H1 (cell line): Measurements from ENCODE around the gene PIK3R5. TPM values are rescaled to one million over a fixed set of nuclear protein-coding genes. Genes with fewer than 3 reads are reported as not detected.

ENCODE experiments used
- CTCF ChIA-PET: fragments of 300-600 bp; sonication (Branson Sonifier 250); formaldehyde crosslinking; loops from one replicate; lab custom pipeline; 2021; ENCODE audit not compliant: partially characterized antibody; lab: Charles Lee
- POLR2A ChIA-PET: fragments of 300-600 bp; sonication (Branson Sonifier 250); formaldehyde crosslinking; loops from one replicate; lab custom pipeline; 2021; ENCODE audit warnings: inconsistent platforms; ENCODE audit not compliant: partially characterized antibody; lab: Charles Lee
- DNase-seq, 2 experiments: peaks; one replicate each; pipeline versions ENCODE4 v3.0.0 to v3.0.0-alpha.2; 2010 to 2022; ENCODE audit warnings: low spot score in 2 of 2, low read depth in 1 of 2, mixed read lengths in 1 of 2
- FAIRE-seq: peaks from 2 replicates; lab custom pipeline; 2011; peaks lifted over from hg19 to GRCh38; lab: Jason Lieb, UNC
- H2AFZ ChIP-seq: 2 replicates; pipeline ENCODE4 v1.8.1; 2012; ENCODE audit warnings: low read length, inconsistent platforms
- H2AK5ac ChIP-seq: 2 replicates; pipeline ENCODE4 v1.6.1; 2013; ENCODE audit warnings: low read depth, low read length
- H2BK120ac ChIP-seq: replicated peaks from 2 replicates; pipeline ENCODE3; 2013; ENCODE audit warnings: low read depth, low read length, inconsistent platforms
- H2BK12ac ChIP-seq: 2 replicates; pipeline ENCODE4 v1.6.1; 2013; ENCODE audit warnings: low read depth, low read length
- H2BK15ac ChIP-seq: 2 replicates; pipeline ENCODE4 v1.6.1; 2013; ENCODE audit warnings: low read length
- H2BK20ac ChIP-seq: 2 replicates; pipeline ENCODE4 v1.6.1; 2013; ENCODE audit warnings: low read length
- H2BK5ac ChIP-seq: 2 replicates; pipeline ENCODE4 v1.6.1; 2013; ENCODE audit warnings: low read depth, low read length
- H3K14ac ChIP-seq: 2 replicates; pipeline ENCODE4 v1.6.1; 2013; ENCODE audit warnings: inconsistent platforms; ENCODE audit not compliant: insufficient read length
- H3K18ac ChIP-seq: 2 replicates; pipeline ENCODE4 v1.6.1; 2013; ENCODE audit warnings: low read length; ENCODE audit errors: extremely low read depth
- H3K23ac ChIP-seq: 2 replicates; pipeline ENCODE4 v1.6.1; 2013; ENCODE audit warnings: inconsistent platforms; ENCODE audit not compliant: insufficient read length
- H3K23me2 ChIP-seq: 2 replicates; pipeline ENCODE4 v1.6.1; 2013; ENCODE audit warnings: low read depth, low read length
- H3K27ac ChIP-seq: 2 replicates; pipeline ENCODE4 v1.6.1; 2011; ENCODE audit warnings: low read depth, low read length, inconsistent platforms
- H3K27me3 ChIP-seq, 4 experiments: replicated peaks in 1 of 4; 1 replicate in 1 of 4; 2 replicates in 3 of 4; pipeline versions ENCODE4 v1.6.1 to v1.8.1; 2011 to 2013; ENCODE audit warnings: low read length in 3 of 4, mild to moderate bottlenecking in 3 of 4, inconsistent platforms in 2 of 4, mixed read lengths in 2 of 4, moderate library complexity in 1 of 4; ENCODE audit not compliant: control insufficient read depth in 3 of 4, insufficient read depth in 3 of 4; ENCODE audit errors: extremely low read depth in 1 of 4
- H3K36me3 ChIP-seq, 4 experiments: 2 replicates each; pipeline versions ENCODE4 v1.6.1 to v1.8.1; 2011 to 2013; ENCODE audit warnings: mild to moderate bottlenecking in 4 of 4, low read length in 3 of 4, moderate library complexity in 2 of 4, control low read depth in 1 of 4, inconsistent platforms in 1 of 4; ENCODE audit not compliant: insufficient read depth in 4 of 4, control insufficient read depth in 2 of 4
- H3K4ac ChIP-seq: replicated peaks from 2 replicates; pipeline ENCODE3; 2013; ENCODE audit warnings: low read length, low read depth, mixed read lengths, inconsistent platforms; ENCODE audit not compliant: insufficient read length
- H3K4me1 ChIP-seq, 4 experiments: replicated peaks in 1 of 4; 1 replicate in 1 of 4; 2 replicates in 3 of 4; pipeline versions ENCODE4 v1.6.1 to v1.8.1; 2011 to 2013; ENCODE audit warnings: low read length in 3 of 4, inconsistent platforms in 2 of 4, mixed read lengths in 1 of 4; ENCODE audit not compliant: insufficient read depth in 4 of 4, control insufficient read depth in 3 of 4
- H3K4me2 ChIP-seq, 2 experiments: 2 replicates each; pipeline versions ENCODE4 v1.6.1 to v1.8.1; 2011 to 2013; ENCODE audit warnings: low read depth in 2 of 2, low read length in 2 of 2, control low read depth in 1 of 2, inconsistent platforms in 1 of 2, mild to moderate bottlenecking in 1 of 2; ENCODE audit not compliant: insufficient read depth in 1 of 2
- H3K4me3 ChIP-seq, 4 experiments: fragments of 200-600, 300-600 bp in 1 of 4; sonication (generic), shearing (Covaris generic), sonication (Bioruptor Twin) in 1 of 4; 2 replicates each; pipeline versions ENCODE4 v1.5.1 to v1.8.1; 2011 to 2016; ENCODE audit warnings: low read length in 4 of 4, low read depth in 3 of 4, control low read depth in 2 of 4, inconsistent platforms in 2 of 4, mild to moderate bottlenecking in 2 of 4, mixed read lengths in 1 of 4, moderate library complexity in 1 of 4; ENCODE audit not compliant: insufficient read depth in 2 of 4; ENCODE audit errors: extremely low read depth in 1 of 4
- H3K56ac ChIP-seq: replicated peaks from 2 replicates; pipeline ENCODE3; 2013; ENCODE audit warnings: low read depth, mild to moderate bottlenecking, mixed read lengths, low read length, inconsistent platforms; ENCODE audit not compliant: insufficient read length
- H3K79me1 ChIP-seq: 2 replicates; pipeline ENCODE4 v1.6.1; 2013; ENCODE audit warnings: low read depth, low read length, control low read depth
- H3K79me2 ChIP-seq, 2 experiments: 2 replicates each; pipeline versions ENCODE4 v1.6.1 to v1.8.1; 2012 to 2013; ENCODE audit warnings: low read length in 2 of 2, mild to moderate bottlenecking in 2 of 2, inconsistent platforms in 1 of 2; ENCODE audit not compliant: insufficient read depth in 2 of 2, control insufficient read depth in 1 of 2
- H3K9ac ChIP-seq, 4 experiments: replicated peaks in 1 of 4; 1 replicate in 1 of 4; 2 replicates in 3 of 4; pipeline versions ENCODE4 v1.6.1 to v1.8.1; 2011 to 2013; ENCODE audit warnings: low read depth in 3 of 4, low read length in 3 of 4, control low read depth in 2 of 4, mild to moderate bottlenecking in 2 of 4, moderate library complexity in 2 of 4, inconsistent platforms in 1 of 4; ENCODE audit errors: extremely low read depth in 1 of 4
- H3K9me3 ChIP-seq, 2 experiments: 2 replicates each; pipeline versions ENCODE4 v1.6.1 to v1.8.1; 2012 to 2013; ENCODE audit warnings: mild to moderate bottlenecking in 2 of 2, moderate library complexity in 2 of 2, control low read depth in 1 of 2, inconsistent platforms in 1 of 2, low read depth in 1 of 2, low read length in 1 of 2, mixed read lengths in 1 of 2; ENCODE audit not compliant: insufficient read depth in 2 of 2
- H4K20me1 ChIP-seq, 2 experiments: replicated peaks in 1 of 2; 2 replicates each; pipeline versions ENCODE3 to v1.8.1; 2011 to 2013; ENCODE audit warnings: inconsistent platforms in 2 of 2, low read length in 2 of 2, mild to moderate bottlenecking in 1 of 2; ENCODE audit not compliant: insufficient read depth in 2 of 2, control insufficient read depth in 1 of 2
- H4K5ac ChIP-seq: 2 replicates; pipeline ENCODE4 v1.6.1; 2013; ENCODE audit warnings: low read length, low read depth, mixed read lengths, inconsistent platforms; ENCODE audit not compliant: insufficient read length
- H4K8ac ChIP-seq: 2 replicates; pipeline ENCODE4 v1.8.0; 2013; ENCODE audit warnings: mild to moderate bottlenecking, moderate library complexity, low read length, inconsistent platforms; ENCODE audit not compliant: insufficient read depth; ENCODE audit errors: extremely low read depth
- H4K91ac ChIP-seq: replicated peaks from 2 replicates; pipeline ENCODE3; 2013; ENCODE audit warnings: low read length, mixed read lengths, inconsistent platforms; ENCODE audit not compliant: insufficient read length
- ASH2L ChIP-seq: fragments of 200-600, 300-600 bp; sonication (generic); IDR thresholded peaks from one replicate; pipeline ENCODE4 v1.7.1; 2017; ENCODE audit warnings: low read length
- HDAC2 ChIP-seq, 2 experiments: fragments of 300-600 bp in 1 of 2; sonication (generic) in 1 of 2; IDR thresholded peaks; 2 replicates each; pipeline ENCODE4 v1.6.1; 2011 to 2012; ENCODE audit warnings: low read depth in 2 of 2, low read length in 2 of 2, mild to moderate bottlenecking in 2 of 2, moderate library complexity in 2 of 2, borderline replicate concordance in 1 of 2, inconsistent platforms in 1 of 2
- POU5F1 ChIP-seq: IDR thresholded peaks from 2 replicates; pipeline ENCODE4 v1.6.1; 2011; ENCODE audit warnings: low read depth, mild to moderate bottlenecking, low read length, moderate library complexity
- SUZ12 ChIP-seq: fragments of 200-600 bp; sonication (generic); IDR thresholded peaks from 2 replicates; pipeline ENCODE4 v1.6.1; 2012; ENCODE audit warnings: mild to moderate bottlenecking, inconsistent platforms, low read length, moderate library complexity, mixed read lengths
- TAF1 ChIP-seq: IDR thresholded peaks from 2 replicates; pipeline ENCODE4 v1.6.1; 2011; ENCODE audit warnings: mild to moderate bottlenecking, low read depth, low read length
- TCF12 ChIP-seq: IDR thresholded peaks from 2 replicates; pipeline ENCODE4 v1.6.1; 2011; ENCODE audit warnings: low read depth, mild to moderate bottlenecking, low read length
- WGBS, 2 experiments: shearing (Covaris generic) in 1 of 2; methylation state at CpG; one replicate each; pipeline versions ENCODE4 v1.1.6 to v1.1.7; 2013 to 2015; ENCODE audit warnings: low lambda C conversion rate in 2 of 2, mixed read lengths in 2 of 2, inconsistent platforms in 1 of 2, low coverage in 1 of 2, missing lambda C conversion rate in 1 of 2; ENCODE audit not compliant: insufficient replicate concordance in 2 of 2, insufficient coverage in 1 of 2, insufficient read length in 1 of 2; ENCODE audit errors: extremely low coverage in 1 of 2, missing lambda C conversion rate in 1 of 2; 5-methylcytosine and 5-hydroxymethylcytosine counted together
- polyA plus RNA-seq, 7 experiments: library from polyadenylated mRNA; depleted of rRNA in 3 of 7; stranded (reverse) in 5 of 7; unstranded in 2 of 7; fragments of >200 nt in 5 of 7; fragments of 200-250 nt in 2 of 7; gene quantifications; 1 replicate in 5 of 7; 2 replicates in 1 of 7; 4 replicates in 1 of 7; pipeline versions ENCODE4 v1.2.1 to v1.2.3, GENCODE V29; 2011 to 2013; ENCODE audit warnings: missing spikeins in 2 of 7, mixed read lengths in 2 of 7
- total RNA-seq: library from RNA; stranded (reverse); fragmentation: NEBNext Ultra II Directional; extraction: Animal tissue kit (Norgen Biotek cat#: 25700); gene quantifications from 2 replicates; pipeline ENCODE4 v1.2.1, GENCODE V29; 2021
- TF ChIP-seq, protein P1 (sequence below): IDR thresholded peaks from 2 replicates; pipeline ENCODE4 v1.6.1; 2011; ENCODE audit warnings: low read length, improper control_type of control experiment
- TF ChIP-seq, protein P2 (sequence below): IDR thresholded peaks from 2 replicates; pipeline ENCODE4 v1.6.1; 2012; ENCODE audit warnings: low read length, inconsistent platforms

Gene PIK3R5
- total and polyA plus RNA-seq, 2 of the 8 experiments (the other 6 are each of a cell fraction or from before 2014, with no cell fraction given), result 2.7 to 4.3 TPM

DNA sequence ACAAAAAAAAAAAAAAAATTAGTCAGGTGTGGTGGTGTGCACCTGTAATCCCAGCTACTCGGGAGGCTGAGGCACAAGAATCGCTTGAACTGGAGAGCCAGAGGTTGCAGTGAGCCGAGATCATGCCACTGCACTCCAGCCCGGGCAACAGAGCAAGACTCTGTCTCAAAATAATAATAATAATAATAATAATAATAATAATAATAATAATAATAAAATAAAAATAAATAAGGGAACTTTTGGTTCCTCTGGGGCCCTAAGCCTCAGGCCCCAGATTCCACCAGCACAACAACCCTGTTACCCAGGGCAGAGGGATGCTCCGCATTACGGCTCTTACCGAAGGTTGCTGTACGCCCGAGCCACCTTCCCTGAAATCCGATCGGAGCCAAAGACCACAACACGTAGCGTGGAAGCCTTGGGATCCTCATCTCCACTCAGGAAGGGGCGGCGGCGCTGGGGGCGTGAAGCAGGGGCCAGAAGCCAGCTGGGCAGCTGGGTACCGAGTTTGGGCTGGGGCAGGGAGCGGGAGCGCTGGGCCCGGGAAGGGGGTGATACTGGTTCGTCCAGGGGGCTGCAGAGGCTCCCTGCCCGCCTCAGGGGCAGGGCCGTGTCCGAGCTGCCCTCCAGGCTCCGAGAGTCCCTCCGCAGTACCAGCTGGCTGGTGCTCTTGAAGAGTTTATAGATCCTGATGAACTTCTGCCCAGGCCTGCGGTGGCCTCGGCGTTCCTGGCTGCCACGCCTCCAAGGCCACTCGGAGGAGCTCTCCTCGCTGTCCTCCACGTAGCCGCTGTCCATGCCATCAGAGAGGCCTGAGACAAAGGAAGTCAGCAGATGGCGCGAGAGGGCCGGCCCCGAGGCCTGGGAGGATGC, 77.4 kb downstream of the PIK3R5 start:
- Histone ChIP-seq H3K79me1 (no peaks in the 10 kb centered on the region), H2BK5ac (no peak overlapping the region), H3K56ac (no peak overlapping the region), H4K91ac (no peak overlapping the region), H3K9ac (no peak overlapping the region), H3K23ac (no peak overlapping the region), H2AK5ac (no peak overlapping the region), H2BK12ac (0 out of 2 replicates have a peak overlapping the region, but pooled peaks have one; percentile 60), H3K4ac (no peak overlapping the region), H3K9me3 (no peaks in the 10 kb centered on the region; a peak in 1 of 4 replicates), H2BK15ac (no peak overlapping the region), H3K18ac (0 out of 2 replicates have a peak overlapping the region, but pooled peaks have one; percentile 38), H3K4me1 (peaks cover 0 to 9% (median 3%) of the 10 kb centered on the region in 4 experiments; a peak in 3 of 7 replicates), H4K5ac (no peak overlapping the region), H3K23me2 (no peaks in the 10 kb centered on the region), H3K79me2 (no peaks in the 10 kb centered on the region), H3K36me3 (no peaks in the 10 kb centered on the region), H2BK20ac (no peak overlapping the region; the same call in 1 of the 2 replicates), H3K4me3 (no peak overlapping the region), H3K14ac (no peak overlapping the region), H3K27ac (no peak overlapping the region), H3K4me2 (no peak overlapping the region), H4K8ac (no peak overlapping the region; the same call in 1 of the 2 replicates), H2AFZ (peak overlapping the region; percentile 82), H3K27me3 (no peaks in the 10 kb centered on the region), H2BK120ac (no peak overlapping the region), H4K20me1 (no peaks in the 10 kb centered on the region)
- FAIRE-seq (no peak), DNase-seq (peak in 1 of 2 experiments; percentile 87)
- WGBS, 2 experiments, result 74% methylated on average over 39 of the region's 39 CpGs; no CpG with 5 or more reads in 1 of the 2 experiments
- POLR2A ChIA-PET, result interaction anchor here (0.8 to 1.1 kb wide), 2 partner anchors 13 to 17 kb away, joined by 3 to 4 read pairs; no protein-coding TSS in a partner anchor
- CTCF ChIA-PET, result interaction anchor here (0.6 to 10.4 kb wide), 42 partner anchors 9 to 634 kb away, joined by 3 to 107 read pairs (median 5); partner anchors contain the start of gene MFSD6L
- TF ChIP-seq TAF1 (no peak), ASH2L (no peak), TCF12 (no peak), POU5F1 (no peak), HDAC2 (IDR thresholded peaks at IDR 0.05; ENCODE audit: borderline replicate concordance in 1 of 2, low read depth in 2 of 2, low read length in 2 of 2) (no peak), SUZ12 (no peak)
- TF ChIP-seq, protein P1, sequence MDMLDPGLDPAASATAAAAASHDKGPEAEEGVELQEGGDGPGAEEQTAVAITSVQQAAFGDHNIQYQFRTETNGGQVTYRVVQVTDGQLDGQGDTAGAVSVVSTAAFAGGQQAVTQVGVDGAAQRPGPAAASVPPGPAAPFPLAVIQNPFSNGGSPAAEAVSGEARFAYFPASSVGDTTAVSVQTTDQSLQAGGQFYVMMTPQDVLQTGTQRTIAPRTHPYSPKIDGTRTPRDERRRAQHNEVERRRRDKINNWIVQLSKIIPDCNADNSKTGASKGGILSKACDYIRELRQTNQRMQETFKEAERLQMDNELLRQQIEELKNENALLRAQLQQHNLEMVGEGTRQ, result no peak
- TF ChIP-seq, protein P2, sequence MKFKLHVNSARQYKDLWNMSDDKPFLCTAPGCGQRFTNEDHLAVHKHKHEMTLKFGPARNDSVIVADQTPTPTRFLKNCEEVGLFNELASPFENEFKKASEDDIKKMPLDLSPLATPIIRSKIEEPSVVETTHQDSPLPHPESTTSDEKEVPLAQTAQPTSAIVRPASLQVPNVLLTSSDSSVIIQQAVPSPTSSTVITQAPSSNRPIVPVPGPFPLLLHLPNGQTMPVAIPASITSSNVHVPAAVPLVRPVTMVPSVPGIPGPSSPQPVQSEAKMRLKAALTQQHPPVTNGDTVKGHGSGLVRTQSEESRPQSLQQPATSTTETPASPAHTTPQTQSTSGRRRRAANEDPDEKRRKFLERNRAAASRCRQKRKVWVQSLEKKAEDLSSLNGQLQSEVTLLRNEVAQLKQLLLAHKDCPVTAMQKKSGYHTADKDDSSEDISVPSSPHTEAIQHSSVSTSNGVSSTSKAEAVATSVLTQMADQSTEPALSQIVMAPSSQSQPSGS, result no peak
